ENCODE measurements around the gene CASZ1.

CASZ1 gene

DNA sequence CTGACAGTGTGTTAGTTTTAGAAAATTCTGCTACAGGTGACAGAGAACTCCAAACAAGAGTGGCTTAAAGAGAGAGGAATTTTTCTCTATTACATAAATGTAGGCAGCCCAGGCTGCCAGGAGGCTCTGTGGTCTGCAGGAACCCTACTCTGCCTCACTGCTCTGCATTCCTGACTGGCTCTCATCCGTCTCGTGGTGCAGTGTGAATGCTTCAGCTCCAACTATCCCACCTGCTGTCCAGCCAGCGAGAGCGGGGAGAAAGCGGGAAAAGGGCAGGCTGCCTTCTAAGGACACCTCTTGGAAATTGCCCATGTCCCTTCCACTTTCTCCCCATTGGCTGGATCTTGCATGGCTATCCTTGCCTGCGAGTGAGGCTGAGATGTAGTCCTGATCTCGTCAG, 190.4 kb downstream of the CASZ1 start:
- Histone ChIP-seq H3K27ac (no peak overlapping the region), H3K36me3 (replicated peaks) (no peaks in the 10 kb centered on the region), H3K27me3 (replicated peaks) (no peaks in the 10 kb centered on the region), H3K4me3 (ENCODE audit: low read depth, low read length) (no peak overlapping the region)
- TF ChIP-seq, protein P1, sequence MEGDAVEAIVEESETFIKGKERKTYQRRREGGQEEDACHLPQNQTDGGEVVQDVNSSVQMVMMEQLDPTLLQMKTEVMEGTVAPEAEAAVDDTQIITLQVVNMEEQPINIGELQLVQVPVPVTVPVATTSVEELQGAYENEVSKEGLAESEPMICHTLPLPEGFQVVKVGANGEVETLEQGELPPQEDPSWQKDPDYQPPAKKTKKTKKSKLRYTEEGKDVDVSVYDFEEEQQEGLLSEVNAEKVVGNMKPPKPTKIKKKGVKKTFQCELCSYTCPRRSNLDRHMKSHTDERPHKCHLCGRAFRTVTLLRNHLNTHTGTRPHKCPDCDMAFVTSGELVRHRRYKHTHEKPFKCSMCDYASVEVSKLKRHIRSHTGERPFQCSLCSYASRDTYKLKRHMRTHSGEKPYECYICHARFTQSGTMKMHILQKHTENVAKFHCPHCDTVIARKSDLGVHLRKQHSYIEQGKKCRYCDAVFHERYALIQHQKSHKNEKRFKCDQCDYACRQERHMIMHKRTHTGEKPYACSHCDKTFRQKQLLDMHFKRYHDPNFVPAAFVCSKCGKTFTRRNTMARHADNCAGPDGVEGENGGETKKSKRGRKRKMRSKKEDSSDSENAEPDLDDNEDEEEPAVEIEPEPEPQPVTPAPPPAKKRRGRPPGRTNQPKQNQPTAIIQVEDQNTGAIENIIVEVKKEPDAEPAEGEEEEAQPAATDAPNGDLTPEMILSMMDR (IDR thresholded peaks at IDR 0.05; ENCODE audit: low read depth, low read length, missing control alignments), result no peak
- DNase-seq, result no peak
- in situ Hi-C loops (cut with HindIII; ENCODE audit: low pct_ligation_motif_present, low sequenced_read_pairs), result no loop called here

- Histone ChIP-seq H3K4me3 (ENCODE audit: low read depth, low read length) (no peak overlapping the region), H3K27ac (no peak overlapping the region), H3K27me3 (replicated peaks) (no peaks in the 10 kb centered on the region), H3K36me3 (replicated peaks) (no peaks in the 10 kb centered on the region)
- TF ChIP-seq, protein P1 (IDR thresholded peaks at IDR 0.05; ENCODE audit: low read depth, low read length, missing control alignments), result no peak
- DNase-seq, result no peak
- in situ Hi-C loops (cut with HindIII; ENCODE audit: low pct_ligation_motif_present, low sequenced_read_pairs), result no loop called here
Measured at GRCh38 chr1:10604966-10605365, 191.5 kb downstream of the CASZ1 start.

- in situ Hi-C loops (cut with HindIII; ENCODE audit: low pct_ligation_motif_present, low sequenced_read_pairs), result no loop called here
- TF ChIP-seq, protein P1 (IDR thresholded peaks at IDR 0.05; ENCODE audit: low read depth, low read length, missing control alignments), result no peak
- no peak overlapping the region for H3K4me3 ChIP-seq (ENCODE audit: low read depth, low read length)
- no peaks in the 10 kb centered on the region for H3K27me3 ChIP-seq (replicated peaks)
- H3K27ac ChIP-seq, result no peak overlapping the region
- DNase-seq, result no peak
- H3K36me3 ChIP-seq (replicated peaks), result no peaks in the 10 kb centered on the region
Measured at GRCh38 chr1:10602936-10603335, 193.5 kb downstream of the CASZ1 start.

DNA sequence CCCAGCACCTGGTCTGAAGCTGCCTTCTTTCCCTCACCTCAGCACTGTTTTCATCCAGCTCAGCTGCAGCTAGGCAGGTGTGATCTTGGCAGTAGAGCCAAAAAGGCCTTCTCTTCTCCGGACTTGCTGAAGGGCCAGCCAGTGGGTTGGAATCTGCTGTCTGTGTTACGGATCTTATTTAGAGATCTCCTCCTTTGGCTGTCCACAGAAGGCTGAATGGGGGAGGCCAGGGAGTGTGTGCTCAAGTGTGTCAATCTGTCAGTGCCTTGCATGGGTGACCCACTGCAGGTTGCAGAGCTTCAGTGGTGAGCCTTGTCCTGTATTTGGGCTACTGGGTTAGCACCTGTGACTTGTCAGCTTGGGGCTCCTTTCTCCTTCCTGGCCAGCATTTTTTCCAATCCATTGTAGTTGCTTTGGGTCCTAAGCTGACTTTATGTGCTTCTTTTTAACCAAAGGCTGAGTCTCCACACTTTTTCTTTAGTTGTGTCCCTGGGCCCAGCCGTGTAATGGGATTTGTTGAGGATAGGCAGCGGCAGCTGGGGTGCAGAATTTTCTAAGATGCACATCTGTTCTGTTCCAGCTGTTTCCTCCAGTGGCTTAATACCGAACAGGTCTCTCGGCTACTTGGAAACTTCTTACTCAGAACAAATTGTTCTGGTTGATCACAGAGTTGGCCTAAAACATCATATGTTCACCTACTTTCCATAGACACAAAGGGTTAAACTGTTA, 194.9 kb downstream of the CASZ1 start:
- in situ Hi-C loops (cut with HindIII; ENCODE audit: low pct_ligation_motif_present, low sequenced_read_pairs), result no loop called here
- no peak for DNase-seq
- H3K27ac ChIP-seq, result no peak overlapping the region
- TF ChIP-seq, protein P1 (IDR thresholded peaks at IDR 0.05; ENCODE audit: low read depth, low read length, missing control alignments), result no peak
- no peak overlapping the region for H3K4me3 ChIP-seq (ENCODE audit: low read depth, low read length)
- no peaks in the 10 kb centered on the region for H3K36me3 ChIP-seq (replicated peaks)
- H3K27me3 ChIP-seq (replicated peaks), result no peaks in the 10 kb centered on the region

GRCh38 chr1:10599194-10599861, 197.1 kb downstream of the CASZ1 start:
- peak; percentile 66 for DNase-seq
- no peak overlapping the region for H3K4me3 ChIP-seq (ENCODE audit: low read depth, low read length)
- peak overlapping the region; percentile 40 for H3K27ac ChIP-seq
- H3K27me3 ChIP-seq (replicated peaks), result no peaks in the 10 kb centered on the region
- no peaks in the 10 kb centered on the region for H3K36me3 ChIP-seq (replicated peaks)
- TF ChIP-seq, protein P1 (IDR thresholded peaks at IDR 0.05; ENCODE audit: low read depth, low read length, missing control alignments), result no peak
- in situ Hi-C loops (cut with HindIII; ENCODE audit: low pct_ligation_motif_present, low sequenced_read_pairs), result no loop called here
